Esophagus (tissue), 2 donors: Measurements from ENCODE around the gene GPR55. TPM values are rescaled to one million over a fixed set of nuclear protein-coding genes. Genes with fewer than 3 reads are reported as not detected.
"Not testable (repeated sequence)": the region's sequence is repeated elsewhere in the genome, so short reads cannot be mapped to it uniquely, and the experiment has no call there.

Source experiments
- H3K27ac ChIP-seq, 2 donors: one replicate each; pipeline ENCODE4 v1.5.1; 2013; ENCODE audit warnings: low read depth in 2 of 2, mild to moderate bottlenecking in 2 of 2, inconsistent platforms in 1 of 2, low read length in 1 of 2, moderate library complexity in 1 of 2
- H3K27me3 ChIP-seq, 2 donors: one replicate each; pipeline ENCODE4 v1.6.1; 2013; ENCODE audit warnings: low read length in 2 of 2, control low read depth in 1 of 2, mild to moderate bottlenecking in 1 of 2; ENCODE audit not compliant: insufficient read depth in 2 of 2, control insufficient read depth in 1 of 2
- H3K36me3 ChIP-seq, 2 donors: one replicate each; pipeline ENCODE4 v1.6.1; 2013; ENCODE audit warnings: low read length in 1 of 2; ENCODE audit not compliant: control insufficient read depth in 2 of 2, insufficient read depth in 2 of 2
- H3K4me1 ChIP-seq, 2 donors: one replicate each; pipeline ENCODE4 v1.6.1; 2013; ENCODE audit warnings: low read length in 1 of 2; ENCODE audit not compliant: control insufficient read depth in 2 of 2, insufficient read depth in 2 of 2
- H3K4me3 ChIP-seq, 2 donors: one replicate each; pipeline ENCODE4 v1.5.1; 2013; ENCODE audit warnings: low read length in 2 of 2, mild to moderate bottlenecking in 2 of 2, low read depth in 1 of 2, moderate library complexity in 1 of 2
- H3K9me3 ChIP-seq, 2 donors: one replicate each; pipeline ENCODE4 v1.6.1; 2013; ENCODE audit warnings: mild to moderate bottlenecking in 2 of 2, low read depth in 1 of 2, low read length in 1 of 2, moderate library complexity in 1 of 2; ENCODE audit not compliant: control insufficient read depth in 2 of 2, insufficient read depth in 1 of 2
- WGBS, 2 donors: extraction: QIAGEN DNeasy Blood & Tissue Kit; methylation state at CpG; one replicate each; pipeline ENCODE4 v1.1.7; 2013; 5-methylcytosine and 5-hydroxymethylcytosine counted together
- polyA plus RNA-seq, 2 donors: library from polyadenylated mRNA; stranded (reverse); fragments of 200-250 nt; gene quantifications; one replicate each; pipeline ENCODE4 v1.2.3, GENCODE V29; 2013
- donor health status: healthy with polysubstance abuse.
- donor health status: Bipolar disorder and iron deficiency.

The GPR55 gene, protein sequence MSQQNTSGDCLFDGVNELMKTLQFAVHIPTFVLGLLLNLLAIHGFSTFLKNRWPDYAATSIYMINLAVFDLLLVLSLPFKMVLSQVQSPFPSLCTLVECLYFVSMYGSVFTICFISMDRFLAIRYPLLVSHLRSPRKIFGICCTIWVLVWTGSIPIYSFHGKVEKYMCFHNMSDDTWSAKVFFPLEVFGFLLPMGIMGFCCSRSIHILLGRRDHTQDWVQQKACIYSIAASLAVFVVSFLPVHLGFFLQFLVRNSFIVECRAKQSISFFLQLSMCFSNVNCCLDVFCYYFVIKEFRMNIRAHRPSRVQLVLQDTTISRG
- polyA plus RNA-seq, result under 1 TPM; 0.28 to 0.88 TPM

DNA sequence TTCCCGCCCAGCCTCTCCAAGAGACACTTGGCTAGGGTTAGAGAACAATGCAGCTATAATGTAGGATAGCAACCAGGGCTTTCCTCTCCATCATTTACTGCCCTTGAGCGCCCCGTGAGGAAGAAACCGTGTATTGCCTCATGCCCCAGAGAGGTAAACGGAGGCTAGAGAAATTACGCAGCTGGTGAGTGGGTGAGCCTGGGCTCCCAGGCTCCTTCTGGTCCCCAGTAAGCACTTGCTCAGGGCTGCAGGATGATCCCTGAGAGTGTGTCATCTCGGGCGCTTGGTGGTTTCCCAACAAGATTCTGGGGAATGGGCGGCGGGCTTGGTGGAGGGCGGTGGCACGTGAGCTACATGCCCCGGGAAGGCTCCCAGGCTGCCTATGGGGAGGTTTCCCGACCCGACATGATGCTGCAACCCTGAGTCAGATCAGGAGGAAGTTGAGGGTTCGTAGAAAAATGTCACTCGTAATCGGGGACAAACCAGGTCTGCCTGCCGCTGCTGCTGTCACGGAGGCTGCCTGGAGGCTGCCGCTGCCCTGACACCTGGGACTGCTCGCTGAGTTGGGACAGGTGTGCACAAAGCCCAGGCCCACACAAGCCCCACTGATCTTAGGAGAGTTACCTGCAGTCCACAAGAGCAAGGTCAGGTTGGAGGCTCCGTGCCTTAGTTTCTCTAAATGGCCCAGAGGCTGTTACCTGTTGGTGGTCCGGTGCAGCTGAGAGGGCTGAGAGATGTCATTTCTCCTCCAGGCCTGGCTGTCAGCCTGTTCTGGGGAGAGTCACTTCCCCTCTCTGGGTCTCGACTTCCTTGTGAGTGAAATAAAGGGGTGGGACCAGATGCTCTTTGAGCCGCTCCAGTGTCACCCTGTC lies at the start of gene GPR55:
GPR55 (minus strand) TSS at position 773 of the 872 bp plus-strand sequence. CDS start 14,280 bp downstream, outside the sequence.
- Histone ChIP-seq H3K4me3 (peak within 1 kb of the TSS in 1 of 2 donors; percentile 24), H3K27ac (no peak within 1 kb of the TSS), H3K4me1 (no peaks in the 10 kb centered on the region), H3K27me3 (no peaks in the 10 kb centered on the region), H3K9me3 (no peaks in the 10 kb centered on the region), H3K36me3 (no peaks in the 10 kb centered on the region)
- WGBS, 2 donors, result 70% methylated on average over 26 of the region's 26 CpGs

DNA sequence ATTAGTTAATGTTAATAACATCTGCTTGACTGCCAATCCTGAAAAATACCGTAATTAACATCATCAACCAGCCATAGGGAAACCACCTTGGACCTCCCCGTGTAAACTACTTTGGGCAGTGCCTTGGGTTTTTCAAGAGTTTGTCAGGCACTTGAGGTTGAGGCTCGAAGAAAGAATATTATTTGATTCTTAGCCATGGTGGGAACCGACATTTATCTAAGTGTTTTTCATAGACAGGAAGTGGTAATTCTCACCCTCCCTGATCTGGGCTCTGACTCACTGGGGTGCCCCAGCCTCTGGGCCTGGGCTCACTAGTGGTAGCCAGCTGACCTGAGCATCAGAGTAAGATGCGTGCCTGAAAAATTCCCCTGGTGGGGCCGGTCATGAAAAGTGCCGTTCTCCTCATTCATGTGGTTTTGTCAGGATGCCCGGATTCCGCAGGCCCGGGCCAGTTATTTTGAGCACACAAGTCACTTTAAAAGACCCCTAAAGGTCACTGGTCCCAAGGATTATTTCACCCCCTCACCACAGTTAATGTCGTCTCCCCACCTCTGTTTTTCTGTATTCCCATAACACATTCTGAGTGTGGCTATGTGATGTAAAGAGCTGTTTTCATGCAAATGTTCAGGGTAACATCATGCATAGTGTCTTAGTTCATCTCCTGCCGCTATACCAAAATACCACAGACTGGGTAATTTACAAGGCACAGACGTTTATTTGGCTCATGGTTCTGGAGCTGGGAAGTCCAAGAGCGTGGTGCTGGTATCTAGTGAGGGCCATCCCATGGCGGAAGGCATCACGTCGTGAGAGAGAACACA lies 49.3 kb upstream of the GPR55 start:
- WGBS, 2 donors, result 71 to 79% methylated on average over 17 of the region's 17 CpGs
- Histone ChIP-seq H3K27ac (no peak overlapping the region), H3K27me3 (no peaks in the 10 kb centered on the region), H3K4me1 (no peaks in the 10 kb centered on the region), H3K9me3 (no peaks in the 10 kb centered on the region), H3K36me3 (no peaks in the 10 kb centered on the region), H3K4me3 (no peak overlapping the region)

DNA sequence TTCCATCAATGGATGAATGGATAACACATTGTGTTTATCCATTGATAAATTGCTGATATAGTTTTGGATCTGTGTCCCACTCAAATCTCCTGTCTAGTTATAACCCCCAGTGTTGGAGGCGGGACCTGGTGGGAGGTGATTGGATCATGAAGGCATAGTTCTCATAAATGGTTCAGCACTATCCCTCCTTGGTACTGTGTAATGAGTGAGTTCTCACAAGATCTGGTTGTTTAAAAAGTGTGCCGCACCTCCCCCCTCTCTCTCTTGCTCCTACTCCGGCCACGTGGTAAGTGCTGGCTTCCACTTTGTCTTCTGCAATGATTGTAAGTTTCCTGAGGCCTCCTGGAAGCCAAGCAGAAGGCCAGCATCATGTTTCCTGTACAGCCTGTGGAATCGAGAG lies 47.0 kb upstream of the GPR55 start:
- Histone ChIP-seq H3K36me3 (no peaks in the 10 kb centered on the region), H3K4me1 (no peaks in the 10 kb centered on the region), H3K27me3 (no peaks in the 10 kb centered on the region), H3K9me3 (no peaks in the 10 kb centered on the region), H3K27ac (no peak overlapping the region), H3K4me3 (no peak overlapping the region)
- 83 to 87% methylated on average over 5 of the region's 5 CpGs for WGBS, 2 donors

DNA sequence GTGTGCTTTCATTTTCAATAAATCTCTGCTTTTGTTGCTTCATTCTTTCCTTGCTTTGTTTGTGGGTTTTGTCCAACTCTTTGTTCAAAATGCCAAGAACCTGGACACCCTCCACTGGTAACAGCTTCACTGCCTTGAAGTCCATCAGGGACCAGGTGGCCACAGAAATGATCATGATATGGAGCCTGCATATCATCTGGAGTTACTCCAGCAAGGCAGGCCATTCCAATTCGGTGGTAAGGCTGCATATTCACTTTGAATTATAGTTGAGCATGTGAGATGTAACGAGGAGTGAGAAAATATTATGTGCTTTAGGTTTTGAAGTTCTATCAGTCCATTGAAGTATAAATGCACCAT lies 44.6 kb upstream of the GPR55 start:
- WGBS, 2 donors, result 72 to 76% methylated on average over 2 of the region's 2 CpGs
- Histone ChIP-seq H3K27ac (no peak overlapping the region), H3K4me1 (no peaks in the 10 kb centered on the region), H3K36me3 (no peaks in the 10 kb centered on the region), H3K9me3 (no peaks in the 10 kb centered on the region), H3K4me3 (no peak overlapping the region), H3K27me3 (no peaks in the 10 kb centered on the region)

DNA sequence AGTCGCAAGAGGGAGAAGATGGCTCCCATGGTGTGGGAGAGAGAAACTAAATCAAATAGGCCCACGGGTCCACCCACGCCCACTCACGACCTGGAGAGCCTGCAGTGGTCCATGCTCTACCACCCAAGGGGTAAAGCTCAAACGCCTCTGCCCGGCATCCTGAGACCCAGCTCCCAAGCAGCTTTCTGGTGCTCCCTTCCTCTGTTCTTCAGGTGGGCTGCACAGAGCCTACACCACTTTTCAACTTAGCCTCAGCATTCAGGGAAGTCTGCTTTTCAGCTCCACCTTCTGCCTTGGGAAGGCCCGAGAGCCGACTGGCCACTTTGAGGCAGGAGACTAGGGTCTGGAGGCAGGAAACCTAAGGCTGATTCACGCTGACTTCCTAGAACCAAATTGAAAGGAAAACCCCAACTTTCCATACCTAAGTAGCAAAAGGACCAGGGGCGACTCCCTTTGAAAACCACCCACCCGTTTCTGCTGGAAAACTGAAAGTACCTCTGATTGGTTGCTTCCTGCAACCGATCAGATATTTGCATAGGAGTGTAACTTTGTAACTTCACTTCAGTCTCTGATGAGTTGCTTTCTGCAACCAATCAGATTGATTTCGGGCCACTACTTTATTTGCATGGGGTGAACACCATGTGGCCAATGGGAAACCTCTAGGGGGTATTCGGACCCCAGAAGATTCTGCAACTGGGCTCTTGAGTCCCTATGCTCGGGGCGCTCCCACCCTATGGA lies 44.0 kb upstream of the GPR55 start:
- H3K27ac ChIP-seq, result no peak overlapping the region
- WGBS, 2 donors, result 74 to 80% methylated on average over 16 of the region's 16 CpGs
- H3K4me1 ChIP-seq, result no peaks in the 10 kb centered on the region
- no peaks in the 10 kb centered on the region for H3K27me3 ChIP-seq
- H3K9me3 ChIP-seq, result no peaks in the 10 kb centered on the region
- no peak overlapping the region for H3K4me3 ChIP-seq
- no peaks in the 10 kb centered on the region for H3K36me3 ChIP-seq

DNA sequence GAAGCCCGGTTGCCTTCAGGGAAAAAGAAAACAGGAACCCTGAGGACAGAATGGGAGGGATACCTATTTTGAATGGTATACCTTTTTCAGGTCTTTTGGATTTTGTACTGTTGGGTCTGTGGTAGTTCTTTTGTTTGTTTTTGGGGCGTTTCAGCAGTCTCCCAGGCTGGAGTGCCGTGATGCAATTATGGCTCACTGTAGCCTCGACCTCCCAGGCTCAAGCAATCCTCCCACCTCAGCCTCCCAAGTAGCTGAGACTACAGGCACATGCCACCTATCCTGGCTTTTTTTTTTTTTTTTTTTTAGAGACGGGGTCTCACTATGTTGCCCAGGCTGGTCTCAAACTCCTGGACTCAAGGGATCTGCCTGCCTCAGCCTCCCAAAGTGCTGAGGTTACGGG lies 43.3 kb upstream of the GPR55 start:
- H3K27ac ChIP-seq, H3K4me1 ChIP-seq, H3K27me3 ChIP-seq, H3K9me3 ChIP-seq, H3K4me3 ChIP-seq, H3K36me3 ChIP-seq: not testable (repeated sequence)
- 89 to 97% methylated on average over 6 of the region's 6 CpGs for WGBS, 2 donors

DNA sequence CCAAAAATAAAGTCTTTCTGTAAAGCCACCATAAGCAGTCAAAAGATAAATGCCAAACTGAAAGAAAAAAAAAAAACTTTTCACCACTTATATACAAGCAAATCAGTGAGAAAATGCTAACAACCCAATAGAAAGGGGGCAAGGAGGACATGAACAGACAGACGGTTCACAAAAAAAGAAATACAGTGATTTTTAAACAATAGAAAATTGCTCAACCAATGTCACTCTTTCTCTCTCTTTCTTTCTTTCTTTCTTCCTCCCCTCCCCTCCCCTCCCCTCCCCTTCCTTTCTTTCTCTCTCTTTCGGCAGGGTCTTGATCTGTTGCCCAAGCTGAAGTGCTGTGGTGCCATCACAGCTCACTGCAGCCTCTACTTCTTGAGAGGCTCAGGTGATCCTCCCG lies 42.1 kb upstream of the GPR55 start:
- H3K27me3 ChIP-seq, result no peaks in the 10 kb centered on the region
- WGBS, 2 donors, result 76 to 83% methylated on average over 3 of the region's 3 CpGs
- no peak overlapping the region for H3K27ac ChIP-seq
- no peaks in the 10 kb centered on the region for H3K4me1 ChIP-seq
- no peaks in the 10 kb centered on the region for H3K36me3 ChIP-seq
- no peak overlapping the region for H3K4me3 ChIP-seq
- H3K9me3 ChIP-seq, result no peaks in the 10 kb centered on the region

DNA sequence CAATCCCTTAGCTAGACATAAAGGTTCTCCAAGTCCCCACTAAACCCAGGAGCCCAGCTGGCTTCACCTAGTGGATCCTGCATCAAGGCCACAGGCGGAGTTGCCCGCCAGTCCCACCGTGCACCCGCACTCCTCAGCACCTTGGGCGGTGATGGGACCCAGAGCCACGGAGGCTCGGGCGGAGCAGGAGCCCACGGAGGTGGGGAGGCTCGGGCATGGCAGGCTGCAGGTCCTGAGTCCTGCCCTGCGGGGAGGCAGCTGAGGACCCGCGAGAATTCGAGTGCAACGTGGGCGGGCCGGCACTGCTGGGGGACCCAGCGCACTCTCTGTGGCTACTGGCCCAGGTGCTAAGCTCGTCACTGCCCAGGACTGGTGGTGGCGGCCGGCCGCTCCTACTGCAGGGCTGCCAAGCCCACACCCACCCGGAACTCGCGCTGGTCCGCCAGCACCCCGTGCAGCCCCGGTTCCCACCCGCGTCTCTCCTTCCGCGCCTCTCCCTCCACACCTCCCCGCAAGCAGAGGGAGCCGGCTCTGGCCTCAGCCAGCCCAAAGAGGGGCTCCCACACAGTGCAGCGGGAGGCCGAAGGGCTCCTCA lies 39.2 kb upstream of the GPR55 start:
- Histone ChIP-seq H3K4me1 (no peaks in the 10 kb centered on the region), H3K36me3 (no peaks in the 10 kb centered on the region), H3K9me3 (no peaks in the 10 kb centered on the region), H3K27ac (no peak overlapping the region), H3K27me3 (no peaks in the 10 kb centered on the region), H3K4me3 (no peak overlapping the region)
- WGBS, 2 donors, result 97 to 98% methylated on average over 35 to 36 of the region's 36 CpGs

DNA sequence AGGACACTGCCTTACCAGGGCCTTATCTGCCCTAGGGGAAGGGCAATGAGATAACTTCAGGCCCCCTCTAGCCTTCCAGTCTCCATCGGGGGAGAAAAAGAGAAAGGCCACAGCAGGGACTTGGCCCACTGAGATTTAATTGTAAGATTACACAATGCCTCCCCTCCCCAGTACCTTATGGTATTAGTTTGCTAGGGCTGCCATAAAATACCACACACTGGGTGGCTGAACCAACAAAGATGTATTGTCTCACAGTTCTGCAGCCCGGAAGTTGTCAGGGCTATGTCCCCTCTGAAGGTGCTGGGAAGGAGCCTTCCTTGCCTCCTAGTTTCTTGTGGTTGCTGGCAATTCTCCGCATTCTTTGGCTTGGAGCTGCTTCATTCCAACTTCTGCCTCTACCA lies 36.0 kb upstream of the GPR55 start:
- Histone ChIP-seq H3K27me3 (no peaks in the 10 kb centered on the region), H3K9me3 (no peaks in the 10 kb centered on the region), H3K4me3 (no peak overlapping the region), H3K4me1 (peaks cover 0 to 2% of the 10 kb centered on the region in 2 donors), H3K36me3 (no peaks in the 10 kb centered on the region), H3K27ac (no peak overlapping the region)
- 72 to 83% methylated on average over 3 of the region's 3 CpGs for WGBS, 2 donors
